SK-N-DZ (cell line): ENCODE data around the gene FITM1. TPM values are rescaled to one million over a fixed set of nuclear protein-coding genes. Genes with fewer than 3 reads are reported as not detected.

ENCODE experiments used
- DNase-seq: peaks from one replicate; pipeline ENCODE4 v3.0.0-alpha.2; 2015; ENCODE audit warnings: low spot score
- polyA plus RNA-seq, 2 experiments: library from polyadenylated mRNA; depleted of rRNA; stranded (reverse); fragments of >200 nt; gene quantifications; 2 replicates each; pipeline ENCODE4 v1.2.3, GENCODE V29; 2014

FITM1 gene
- polyA plus RNA-seq (2014; cell fraction: cytosol; rRNA removed): 10.0 and 12.6 TPM in 2 replicates
- 9.1 and 15.9 TPM in 2 replicates for polyA plus RNA-seq (2014; cell fraction: nucleus; rRNA removed)

- no peak for DNase-seq
These were observed at the start of gene FITM1 for GRCh38 chr14:24130380-24130716. Gene FITM1 (plus strand): TSS chr14:24130659. CDS start chr14:24131564, 905 bp downstream.

- peak; percentile 64 for DNase-seq
These were observed 49.3 kb upstream of the FITM1 start for GRCh38 chr14:24080888-24081738.

GRCh38 chr14:24081739-24082211 is 48.7 kb upstream of the FITM1 start:
- no peak for DNase-seq

- no peak for DNase-seq
These were observed 47.9 kb upstream of the FITM1 start for GRCh38 chr14:24082411-24083080.

GRCh38 chr14:24083462-24083861 is 47.0 kb upstream of the FITM1 start:
- DNase-seq: no peak

GRCh38 chr14:24084440-24084839 is 46.0 kb upstream of the FITM1 start:
- DNase-seq: no peak

- no peak for DNase-seq
These were observed 45.2 kb upstream of the FITM1 start for GRCh38 chr14:24085215-24085614.

GRCh38 chr14:24086193-24086955 is 44.1 kb upstream of the FITM1 start:
- no peak for DNase-seq

- no peak for DNase-seq
These were observed 43.5 kb upstream of the FITM1 start for GRCh38 chr14:24087004-24087403.

GRCh38 chr14:24088095-24088494 is 42.4 kb upstream of the FITM1 start:
- no peak for DNase-seq

GRCh38 chr14:24089890-24090289 is 40.6 kb upstream of the FITM1 start:
- DNase-seq: no peak

GRCh38 chr14:24092110-24092504 is 38.4 kb upstream of the FITM1 start:
- DNase-seq: no peak

GRCh38 chr14:24092505-24093206 is 37.8 kb upstream of the FITM1 start:
- DNase-seq: no peak

- DNase-seq: no peak
These were observed 37.1 kb upstream of the FITM1 start for GRCh38 chr14:24093207-24093900.

- DNase-seq: peak; percentile 92
These were observed 36.3 kb upstream of the FITM1 start, which contains the start of gene PCK2 for GRCh38 chr14:24093901-24094840. Gene PCK2 (plus strand): TSS chr14:24094311. CDS start chr14:24094406, 95 bp downstream.

- DNase-seq: peak; percentile 40
These were observed 35.6 kb upstream of the FITM1 start for GRCh38 chr14:24094841-24095270.

- peak; percentile 94 for DNase-seq
These were observed 35.0 kb upstream of the FITM1 start for GRCh38 chr14:24095271-24096068.

- no peak for DNase-seq
These were observed 33.8 kb upstream of the FITM1 start for GRCh38 chr14:24096545-24097181.
